GM20000 (cell line): ENCODE results near the gene FAM222B.

ENCODE experiments used
- DNase-seq: peaks from one replicate; pipeline ENCODE4 v3.0.0; 2012; ENCODE audit warnings: low spot score
- TF ChIP-seq, protein P1 (sequence below): IDR thresholded peaks from 2 replicates; pipeline ENCODE4 v1.5.1; 2012; ENCODE audit warnings: mild to moderate bottlenecking, control low read depth; ENCODE audit errors: extremely low read depth, missing control alignments

The FAM222B gene

DNA sequence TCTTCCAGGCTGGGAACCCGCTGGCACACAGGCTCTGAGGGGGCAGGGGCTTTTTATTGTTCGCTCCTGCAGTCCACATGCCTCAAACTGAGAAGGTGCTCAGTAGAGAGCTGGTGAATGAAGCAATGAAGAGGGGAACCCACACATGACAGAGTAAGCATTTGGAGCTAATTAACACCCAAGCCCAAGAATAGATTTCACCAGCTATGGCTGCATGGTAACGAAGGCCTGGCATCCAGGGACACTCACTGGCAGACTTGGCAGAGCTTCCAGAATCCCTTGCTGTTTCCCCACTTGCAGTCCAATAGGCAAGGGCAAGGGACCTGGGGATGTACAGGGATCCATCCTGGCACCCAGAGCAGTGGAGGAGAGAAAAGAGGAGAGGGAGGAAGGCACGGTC lies 42.8 kb upstream of the FAM222B start:
- TF ChIP-seq, protein P1, sequence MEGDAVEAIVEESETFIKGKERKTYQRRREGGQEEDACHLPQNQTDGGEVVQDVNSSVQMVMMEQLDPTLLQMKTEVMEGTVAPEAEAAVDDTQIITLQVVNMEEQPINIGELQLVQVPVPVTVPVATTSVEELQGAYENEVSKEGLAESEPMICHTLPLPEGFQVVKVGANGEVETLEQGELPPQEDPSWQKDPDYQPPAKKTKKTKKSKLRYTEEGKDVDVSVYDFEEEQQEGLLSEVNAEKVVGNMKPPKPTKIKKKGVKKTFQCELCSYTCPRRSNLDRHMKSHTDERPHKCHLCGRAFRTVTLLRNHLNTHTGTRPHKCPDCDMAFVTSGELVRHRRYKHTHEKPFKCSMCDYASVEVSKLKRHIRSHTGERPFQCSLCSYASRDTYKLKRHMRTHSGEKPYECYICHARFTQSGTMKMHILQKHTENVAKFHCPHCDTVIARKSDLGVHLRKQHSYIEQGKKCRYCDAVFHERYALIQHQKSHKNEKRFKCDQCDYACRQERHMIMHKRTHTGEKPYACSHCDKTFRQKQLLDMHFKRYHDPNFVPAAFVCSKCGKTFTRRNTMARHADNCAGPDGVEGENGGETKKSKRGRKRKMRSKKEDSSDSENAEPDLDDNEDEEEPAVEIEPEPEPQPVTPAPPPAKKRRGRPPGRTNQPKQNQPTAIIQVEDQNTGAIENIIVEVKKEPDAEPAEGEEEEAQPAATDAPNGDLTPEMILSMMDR = no peak
- DNase-seq = no peak

GRCh38 chr17:28883967-28884702 lies 41.5 kb upstream of the FAM222B start:
- no peak for DNase-seq
- TF ChIP-seq, protein P1 = no peak

DNA sequence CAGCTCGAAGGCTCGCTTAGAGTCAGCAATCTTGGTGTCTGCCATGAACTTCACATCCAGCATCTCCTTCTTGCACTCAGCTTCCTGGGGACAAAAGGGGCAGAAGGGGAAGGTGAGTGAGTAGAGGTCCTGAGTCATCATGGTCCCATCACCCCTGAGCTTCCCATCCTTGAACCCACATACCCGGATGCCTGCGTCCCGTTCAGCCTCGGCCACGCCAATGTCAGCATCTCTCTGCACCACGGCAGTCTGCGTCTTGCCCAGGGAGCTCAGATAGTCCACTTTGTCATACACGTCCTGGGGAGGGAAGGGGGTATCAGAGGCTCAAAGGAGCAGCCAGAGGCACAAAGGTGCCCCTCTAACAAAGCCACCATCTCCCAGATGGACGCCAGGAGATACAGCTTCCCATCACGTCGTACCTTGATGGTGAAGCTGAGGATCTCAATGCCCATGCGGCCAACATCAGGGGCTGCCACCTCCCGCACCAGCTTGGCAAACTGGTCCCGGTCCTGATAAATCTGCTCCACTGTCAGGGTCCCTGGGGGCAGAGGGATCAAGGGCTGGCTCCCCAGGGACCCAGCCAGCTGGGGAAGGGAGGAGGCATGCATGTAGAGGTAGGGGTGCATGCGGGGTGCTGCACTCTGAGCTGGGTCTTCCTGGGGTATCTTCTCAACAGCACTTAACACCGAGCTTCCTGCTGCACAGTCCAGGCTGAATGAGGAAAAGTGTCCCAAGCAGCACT lies 39.7 kb upstream of the FAM222B start:
- TF ChIP-seq, protein P1 = no peak
- no peak for DNase-seq

DNA sequence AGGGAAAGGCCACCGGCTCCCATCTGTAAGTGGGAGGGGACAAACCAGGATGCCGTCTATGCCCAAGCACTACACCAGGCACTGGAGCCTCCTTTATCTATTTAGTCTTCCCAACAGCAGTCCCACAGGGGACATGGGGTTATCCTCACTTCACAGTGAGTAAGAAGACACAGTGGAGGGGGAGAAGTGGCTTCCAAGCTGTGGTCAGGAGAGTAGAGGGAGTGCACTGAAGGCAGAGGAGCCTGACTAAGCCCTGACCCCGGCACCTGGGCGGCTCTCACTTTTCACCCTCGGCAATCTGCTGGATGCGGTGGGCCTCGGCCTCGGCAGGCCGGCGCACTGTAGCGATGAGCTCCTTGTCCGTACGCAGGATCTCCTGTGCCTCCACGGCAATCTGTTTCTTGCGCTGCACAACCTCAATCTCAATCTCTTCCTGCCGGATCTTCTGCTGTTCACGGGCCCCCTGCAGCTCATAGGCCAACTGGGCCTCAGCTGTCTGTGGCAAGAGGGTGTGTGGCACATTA lies 39.0 kb upstream of the FAM222B start:
- no peak for DNase-seq
- TF ChIP-seq, protein P1 = no peak

GRCh38 chr17:28880572-28880945 lies 38.0 kb upstream of the FAM222B start:
- DNase-seq = no peak
- TF ChIP-seq, protein P1 = no peak

GRCh38 chr17:28879886-28880571 lies 37.4 kb upstream of the FAM222B start:
- TF ChIP-seq, protein P1 = no peak
- no peak for DNase-seq

DNA sequence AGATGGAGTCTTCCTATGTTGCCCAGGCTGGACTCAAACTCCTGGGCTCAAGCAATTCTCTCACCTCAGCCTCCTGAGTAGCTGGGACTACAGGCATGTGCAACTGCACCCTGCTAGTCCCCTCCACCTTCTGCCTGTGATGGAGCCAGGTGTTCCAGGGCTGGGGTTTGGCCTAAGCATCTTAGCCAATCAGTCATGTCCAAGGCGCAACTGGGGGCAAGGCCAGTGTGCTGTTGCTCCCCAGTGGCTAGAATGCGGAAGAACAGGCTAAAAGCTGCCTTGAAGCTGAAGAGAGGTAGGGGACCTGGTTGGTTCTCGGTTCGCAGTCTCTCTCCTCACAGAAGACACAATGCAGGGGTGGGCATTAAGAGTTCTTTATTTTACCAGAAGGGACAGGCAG lies 36.4 kb upstream of the FAM222B start:
- peak; percentile 56 for DNase-seq
- TF ChIP-seq, protein P1 = peak; percentile 58
